ENCODE data around the gene SSUH2. TPM values are rescaled to one million over a fixed set of nuclear protein-coding genes. Genes with fewer than 3 reads are reported as not detected.
"Not testable (repeated sequence)": the region's sequence is repeated elsewhere in the genome, so short reads cannot be mapped to it uniquely, and the experiment has no call there.

Gene SSUH2
- total RNA-seq, 3 donors from 2014 or later: not detected

DNA sequence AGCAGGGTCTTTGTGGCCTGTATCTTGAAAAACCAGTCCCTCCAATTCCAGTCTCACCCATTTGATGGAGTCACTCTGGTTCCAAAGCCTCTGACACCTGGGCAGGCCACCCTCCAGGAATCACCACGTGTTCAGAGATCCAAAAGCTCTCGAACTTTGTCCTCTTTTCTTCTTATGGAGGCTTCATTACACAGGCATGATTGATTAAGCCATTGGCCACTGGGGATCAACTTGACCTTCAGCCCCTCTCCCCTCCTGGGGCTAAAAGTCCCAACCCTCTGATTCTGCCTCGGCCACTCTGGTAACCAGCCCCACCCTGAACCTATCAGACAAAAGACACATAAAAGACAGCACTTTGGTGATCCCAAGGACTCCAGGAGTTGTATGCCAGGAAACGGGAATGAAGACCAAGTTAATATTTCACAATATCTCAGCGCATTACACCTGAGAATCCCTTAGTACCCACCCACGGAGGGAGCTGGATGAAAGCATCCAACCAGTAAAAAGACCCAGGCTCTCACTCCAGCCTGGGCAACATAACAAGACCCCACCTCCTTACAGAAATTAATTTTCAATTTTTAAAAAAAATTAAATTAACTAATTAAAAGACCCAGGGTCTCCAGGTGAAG is 23.0 kb upstream of the SSUH2 start:
- ATAC-seq: no peak
- peaks cover 15% of the 10 kb centered on the region for H3K27me3 Mint-ChIP-seq (ENCODE audit: low read depth)
- peaks cover 5% of the 10 kb centered on the region for H3K9me3 Mint-ChIP-seq
- DNase-seq: no peak
- H3K4me3 Mint-ChIP-seq: no peak overlapping the region
- no peaks in the 10 kb centered on the region for H3K4me1 Mint-ChIP-seq (ENCODE audit: low read depth)
- H3K36me3 Mint-ChIP-seq (ENCODE audit: insufficient read depth): no peaks in the 10 kb centered on the region

GRCh38 chr3:8665407-8665896 is 20.9 kb upstream of the SSUH2 start:
- Mint-ChIP-seq H3K9me3 (no peaks in the 10 kb centered on the region), H3K4me3 (no peak overlapping the region), H3K36me3 (ENCODE audit: insufficient read depth) (no peaks in the 10 kb centered on the region), H3K27me3 (ENCODE audit: low read depth) (peaks cover 18% of the 10 kb centered on the region), H3K4me1 (ENCODE audit: low read depth) (no peaks in the 10 kb centered on the region)
- DNase-seq (no peak), ATAC-seq (no peak)

DNA sequence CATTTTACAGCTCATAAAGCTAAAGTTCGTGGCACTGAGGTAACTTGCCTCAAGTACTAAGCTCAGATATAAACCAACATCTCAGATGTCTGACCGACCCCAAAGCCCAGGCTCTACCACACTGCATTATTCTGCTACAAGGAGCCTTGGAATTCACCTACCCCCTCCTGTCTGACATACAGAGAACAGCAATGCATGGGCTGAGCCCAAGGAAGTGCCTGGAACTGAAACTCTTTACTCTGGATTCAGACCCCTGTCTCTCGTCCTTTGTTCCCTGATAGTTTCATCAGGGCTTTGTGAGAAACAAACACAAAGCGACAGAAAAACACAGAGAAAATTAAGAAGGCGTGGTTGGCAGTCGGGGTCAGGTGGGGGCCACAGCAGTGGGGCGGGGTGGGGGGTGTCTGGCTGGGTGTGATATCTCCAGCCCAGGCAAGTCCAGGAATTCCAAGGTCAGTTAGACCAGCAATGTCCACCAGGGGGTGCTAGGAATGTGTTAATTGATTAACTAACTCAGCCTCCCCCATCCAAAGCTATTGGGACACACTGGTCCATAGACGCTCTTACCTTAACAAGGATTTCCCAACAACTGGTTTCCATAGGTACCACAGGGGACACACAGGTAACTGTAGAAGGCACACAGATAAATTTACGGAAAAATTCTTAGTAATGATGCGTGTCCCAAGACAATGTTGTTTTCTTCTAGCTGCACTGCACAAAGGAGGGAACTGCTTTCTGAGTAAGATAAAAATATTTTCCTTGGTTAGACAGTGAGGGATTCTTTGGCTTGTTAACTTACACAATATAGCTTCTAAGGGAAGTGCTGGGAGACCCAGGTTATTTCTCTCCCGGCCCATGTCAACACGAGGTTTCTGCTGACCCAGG is 18.8 kb upstream of the SSUH2 start:
- H3K36me3 Mint-ChIP-seq (ENCODE audit: insufficient read depth): no peaks in the 10 kb centered on the region
- H3K4me1 Mint-ChIP-seq (ENCODE audit: low read depth): no peaks in the 10 kb centered on the region
- no peak for ATAC-seq
- H3K9me3 Mint-ChIP-seq: no peaks in the 10 kb centered on the region
- DNase-seq: no peak
- H3K27me3 Mint-ChIP-seq (ENCODE audit: low read depth): peaks cover 25% of the 10 kb centered on the region
- no peak overlapping the region for H3K4me3 Mint-ChIP-seq

DNA sequence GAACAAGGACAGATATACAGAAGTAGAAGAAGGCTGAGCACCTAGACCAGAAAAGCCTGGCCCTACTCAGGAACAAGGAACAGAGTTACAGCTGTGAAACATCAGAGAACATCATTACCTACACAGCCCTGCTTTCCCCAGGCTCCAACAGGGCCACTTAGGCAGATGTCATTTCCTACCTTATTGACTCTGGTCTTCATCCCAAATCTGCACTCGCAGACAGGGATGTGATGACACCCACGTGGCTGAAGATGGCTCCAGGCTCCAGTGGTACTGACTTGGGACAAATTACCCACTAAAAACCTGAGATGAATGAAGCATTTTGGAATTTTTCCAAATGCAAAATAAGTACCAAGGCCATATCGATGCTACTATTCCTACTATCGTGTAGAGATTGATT is 18.0 kb upstream of the SSUH2 start:
- H3K4me1 Mint-ChIP-seq (ENCODE audit: low read depth): no peaks in the 10 kb centered on the region
- H3K27me3 Mint-ChIP-seq (ENCODE audit: low read depth): peaks cover 24% of the 10 kb centered on the region

GRCh38 chr3:8660175-8661118 is 15.8 kb upstream of the SSUH2 start:
- DNase-seq (no peak), ATAC-seq (no peak)
- Mint-ChIP-seq H3K4me3 (no peak overlapping the region), H3K4me1 (ENCODE audit: low read depth) (no peaks in the 10 kb centered on the region), H3K27me3 (ENCODE audit: low read depth) (peaks cover 21% of the 10 kb centered on the region), H3K9me3 (no peaks in the 10 kb centered on the region), H3K36me3 (ENCODE audit: insufficient read depth) (no peaks in the 10 kb centered on the region)

More for the DNA sequence above, 18.0 kb upstream of the SSUH2 start:
- Mint-ChIP-seq H3K36me3 (ENCODE audit: insufficient read depth) (no peaks in the 10 kb centered on the region), H3K9me3 (no peaks in the 10 kb centered on the region), H3K4me3 (no peak overlapping the region)
- DNase-seq (no peak), ATAC-seq (no peak)

- no peak overlapping the region for H3K4me3 Mint-ChIP-seq
- H3K27me3 Mint-ChIP-seq (ENCODE audit: low read depth): peaks cover 17% of the 10 kb centered on the region
- no peak for ATAC-seq
- H3K4me1 Mint-ChIP-seq (ENCODE audit: low read depth): no peaks in the 10 kb centered on the region
- H3K9me3 Mint-ChIP-seq: no peaks in the 10 kb centered on the region
- no peak for DNase-seq
- no peaks in the 10 kb centered on the region for H3K36me3 Mint-ChIP-seq (ENCODE audit: insufficient read depth)
Observed at GRCh38 chr3:8659242-8659641, 14.6 kb upstream of the SSUH2 start.

- H3K4me1 Mint-ChIP-seq (ENCODE audit: low read depth): no peaks in the 10 kb centered on the region
- no peaks in the 10 kb centered on the region for H3K36me3 Mint-ChIP-seq (ENCODE audit: insufficient read depth)
- peaks cover 16% of the 10 kb centered on the region for H3K27me3 Mint-ChIP-seq (ENCODE audit: low read depth)
- H3K4me3 Mint-ChIP-seq: no peak overlapping the region
- H3K9me3 Mint-ChIP-seq: no peaks in the 10 kb centered on the region
- ATAC-seq (no peak), DNase-seq (no peak)
Observed at GRCh38 chr3:8658306-8659212, 14.0 kb upstream of the SSUH2 start.

DNA sequence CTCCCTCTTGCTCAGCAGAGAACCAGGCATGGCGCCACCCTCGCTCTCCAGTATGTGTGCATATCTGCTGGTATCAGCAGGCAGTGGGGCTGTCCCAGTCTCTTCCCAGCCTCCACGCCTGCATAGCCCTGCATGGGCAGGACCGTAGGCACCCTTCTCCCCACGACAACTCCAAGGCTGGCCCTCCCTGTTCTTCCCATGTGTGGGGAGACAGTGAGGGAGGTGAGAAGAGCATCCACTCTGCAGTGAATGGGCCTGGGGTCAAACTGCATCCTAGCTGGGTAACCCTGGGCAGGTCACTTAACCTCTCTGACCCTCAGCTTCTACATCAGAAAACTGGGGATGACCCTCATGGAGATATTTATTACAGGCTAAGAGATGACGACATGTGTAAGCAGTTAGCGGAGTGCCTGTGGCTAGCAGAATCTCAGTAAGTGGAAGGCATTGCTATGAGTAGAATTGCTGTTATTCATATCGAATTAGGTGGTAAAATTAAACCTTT is 13.3 kb upstream of the SSUH2 start:
- ATAC-seq (no peak), DNase-seq (no peak)
- no peak overlapping the region for H3K4me3 Mint-ChIP-seq
- H3K27me3 Mint-ChIP-seq (ENCODE audit: low read depth): peaks cover 16% of the 10 kb centered on the region
- no peaks in the 10 kb centered on the region for H3K9me3 Mint-ChIP-seq
- H3K36me3 Mint-ChIP-seq (ENCODE audit: insufficient read depth): no peaks in the 10 kb centered on the region
- no peaks in the 10 kb centered on the region for H3K4me1 Mint-ChIP-seq (ENCODE audit: low read depth)

DNA sequence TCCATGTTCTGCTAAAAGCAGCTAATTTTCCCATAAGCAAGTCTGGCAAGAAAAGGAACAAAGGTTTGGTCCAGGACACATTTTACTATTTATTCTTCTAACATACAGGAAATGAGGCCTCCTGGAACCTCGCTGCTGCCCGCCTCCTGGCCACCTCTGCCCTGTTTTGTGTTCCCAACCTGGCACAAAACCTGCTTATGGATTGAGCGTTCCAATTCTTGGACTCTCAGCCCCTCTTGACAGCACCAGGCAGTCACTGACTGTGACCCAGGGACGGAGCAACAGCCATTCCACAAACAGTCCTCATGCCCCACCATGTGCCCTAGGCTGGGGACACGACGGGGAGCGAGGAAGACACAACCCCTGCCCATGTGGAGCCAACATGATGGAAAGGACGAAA is 11.6 kb upstream of the SSUH2 start:
- H3K27me3 Mint-ChIP-seq (ENCODE audit: low read depth): peaks cover 15% of the 10 kb centered on the region
- DNase-seq (no peak), ATAC-seq (no peak)
- no peaks in the 10 kb centered on the region for H3K9me3 Mint-ChIP-seq
- no peaks in the 10 kb centered on the region for H3K36me3 Mint-ChIP-seq (ENCODE audit: insufficient read depth)
- no peak overlapping the region for H3K4me3 Mint-ChIP-seq
- H3K4me1 Mint-ChIP-seq (ENCODE audit: low read depth): no peaks in the 10 kb centered on the region

- Mint-ChIP-seq H3K36me3 (ENCODE audit: insufficient read depth) (no peaks in the 10 kb centered on the region), H3K4me3 (no peak overlapping the region), H3K27me3 (ENCODE audit: low read depth) (peaks cover 13% of the 10 kb centered on the region), H3K9me3 (no peaks in the 10 kb centered on the region), H3K4me1 (ENCODE audit: low read depth) (no peaks in the 10 kb centered on the region)
- ATAC-seq (no peak), DNase-seq (no peak)
Observed at GRCh38 chr3:8655387-8655835, 10.8 kb upstream of the SSUH2 start.

DNA sequence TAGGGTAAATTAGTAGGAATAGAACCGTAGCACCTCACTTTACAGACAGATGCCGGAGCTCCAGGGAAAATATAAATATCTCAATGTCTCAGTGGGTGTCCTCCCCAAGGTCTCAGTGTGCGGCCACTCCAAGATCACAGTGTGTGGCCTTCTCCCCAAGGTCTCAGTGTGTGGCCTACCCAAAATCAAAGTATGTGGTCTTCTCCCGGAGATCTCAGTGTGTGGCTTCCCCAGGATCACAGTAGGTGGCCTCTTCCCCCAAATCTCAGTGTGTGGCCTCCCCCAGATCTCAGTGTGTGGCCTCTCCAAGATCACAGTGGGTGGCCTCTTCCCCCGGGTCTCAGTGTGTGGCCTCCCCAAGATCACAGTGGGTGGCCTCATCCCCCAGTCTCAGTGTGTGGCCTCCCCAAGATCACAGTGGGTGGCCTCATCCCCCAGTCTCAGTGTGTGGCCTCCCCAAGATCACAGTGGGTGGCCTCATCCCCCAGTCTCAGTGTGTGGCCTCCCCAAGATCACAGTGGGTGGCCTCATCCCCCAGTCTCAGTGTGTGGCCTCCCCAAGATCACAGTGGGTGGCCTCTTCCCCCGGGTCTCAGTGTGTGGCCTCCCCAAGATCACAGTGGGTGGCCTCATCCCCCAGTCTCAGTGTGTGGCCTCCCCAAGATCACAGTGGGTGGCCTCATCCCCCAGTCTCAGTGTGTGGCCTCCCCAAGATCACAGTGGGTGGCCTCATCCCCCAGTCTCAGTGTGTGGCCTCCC is 10.2 kb upstream of the SSUH2 start:
- not testable (repeated sequence) for ATAC-seq; H3K4me1 Mint-ChIP-seq (ENCODE audit: low read depth); DNase-seq; H3K36me3 Mint-ChIP-seq (ENCODE audit: insufficient read depth); H3K9me3 Mint-ChIP-seq; H3K4me3 Mint-ChIP-seq
- H3K27me3 Mint-ChIP-seq (ENCODE audit: low read depth): peaks cover 13% of the 10 kb centered on the region

- Mint-ChIP-seq H3K9me3 (no peaks in the 10 kb centered on the region), H3K4me1 (ENCODE audit: low read depth) (no peaks in the 10 kb centered on the region)
- no peak for ATAC-seq
Observed at GRCh38 chr3:8653800-8654408, 9.3 kb upstream of the SSUH2 start.

More at GRCh38 chr3:8653800-8654408, 9.3 kb upstream of the SSUH2 start:
- DNase-seq: no peak
- Mint-ChIP-seq H3K4me3 (no peak overlapping the region), H3K36me3 (ENCODE audit: insufficient read depth) (no peaks in the 10 kb centered on the region), H3K27me3 (ENCODE audit: low read depth) (peaks cover 7% of the 10 kb centered on the region)
